ENCODE measurements around the gene VWA2.

DNA sequence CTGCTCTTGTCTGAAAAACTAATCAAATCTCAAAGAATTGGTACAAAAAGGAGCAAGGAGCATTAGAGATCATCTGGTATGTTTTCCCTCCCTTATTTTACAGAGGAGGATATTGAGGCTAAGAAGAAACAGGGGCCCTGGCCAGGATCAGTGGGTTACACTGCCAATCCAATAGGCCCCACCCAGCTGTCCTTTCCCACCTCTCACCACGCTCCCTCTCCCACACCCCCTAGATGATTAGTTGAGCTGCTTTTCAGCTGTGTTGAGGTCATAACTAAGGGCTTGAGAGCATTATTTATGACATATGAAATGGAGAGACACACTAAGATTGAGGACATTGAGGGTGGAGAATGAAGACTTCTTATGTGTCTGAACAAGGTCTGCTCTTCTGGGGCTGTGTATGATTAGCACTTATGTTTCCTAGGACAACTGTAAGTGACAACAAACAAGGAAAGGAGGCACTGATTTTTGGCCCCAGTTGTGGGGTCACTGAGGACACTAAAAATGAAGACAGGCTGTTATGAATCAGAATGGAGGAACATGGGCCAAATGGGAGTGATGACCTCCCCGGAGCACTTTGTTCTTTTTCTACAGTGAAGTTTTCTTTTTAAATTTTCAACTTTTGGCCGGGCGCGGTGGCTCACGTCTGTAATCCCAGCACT lies 26.5 kb downstream of the VWA2 start:
- TF ChIP-seq, protein P1, sequence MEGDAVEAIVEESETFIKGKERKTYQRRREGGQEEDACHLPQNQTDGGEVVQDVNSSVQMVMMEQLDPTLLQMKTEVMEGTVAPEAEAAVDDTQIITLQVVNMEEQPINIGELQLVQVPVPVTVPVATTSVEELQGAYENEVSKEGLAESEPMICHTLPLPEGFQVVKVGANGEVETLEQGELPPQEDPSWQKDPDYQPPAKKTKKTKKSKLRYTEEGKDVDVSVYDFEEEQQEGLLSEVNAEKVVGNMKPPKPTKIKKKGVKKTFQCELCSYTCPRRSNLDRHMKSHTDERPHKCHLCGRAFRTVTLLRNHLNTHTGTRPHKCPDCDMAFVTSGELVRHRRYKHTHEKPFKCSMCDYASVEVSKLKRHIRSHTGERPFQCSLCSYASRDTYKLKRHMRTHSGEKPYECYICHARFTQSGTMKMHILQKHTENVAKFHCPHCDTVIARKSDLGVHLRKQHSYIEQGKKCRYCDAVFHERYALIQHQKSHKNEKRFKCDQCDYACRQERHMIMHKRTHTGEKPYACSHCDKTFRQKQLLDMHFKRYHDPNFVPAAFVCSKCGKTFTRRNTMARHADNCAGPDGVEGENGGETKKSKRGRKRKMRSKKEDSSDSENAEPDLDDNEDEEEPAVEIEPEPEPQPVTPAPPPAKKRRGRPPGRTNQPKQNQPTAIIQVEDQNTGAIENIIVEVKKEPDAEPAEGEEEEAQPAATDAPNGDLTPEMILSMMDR (optimal IDR thresholded peaks at IDR 0.05 in 1 of 3, IDR thresholded peaks at IDR 0.05 in 1 of 3, conservative IDR thresholded peaks at IDR 0.05 in 1 of 3; ENCODE audit: extremely low read depth in 1 of 3, insufficient read depth in 2 of 3, low read length in 3 of 3) = no peak
- no peak for TF ChIP-seq EZH2 (IDR thresholded peaks at IDR 0.05; ENCODE audit: low read length)

Measured in keratinocyte (primary cell).